Middle frontal gyrus (tissue), 1 donor: ENCODE data around the gene BCAS3.
"Not testable (repeated sequence)": the region's sequence is repeated elsewhere in the genome, so short reads cannot be mapped to it uniquely, and the experiment has no call there.

Source experiments
- DNase-seq: peaks from one replicate; pipeline ENCODE4 v3.0.0-alpha.2; 2015; ENCODE audit warnings: low spot score; ENCODE audit errors: extremely low spot score

BCAS3 gene

GRCh38 chr17:60989846-60990245 lies 312.2 kb downstream of the BCAS3 start:
- DNase-seq: no peak

GRCh38 chr17:60993497-60993896 lies 315.8 kb downstream of the BCAS3 start:
- DNase-seq: no peak

DNA sequence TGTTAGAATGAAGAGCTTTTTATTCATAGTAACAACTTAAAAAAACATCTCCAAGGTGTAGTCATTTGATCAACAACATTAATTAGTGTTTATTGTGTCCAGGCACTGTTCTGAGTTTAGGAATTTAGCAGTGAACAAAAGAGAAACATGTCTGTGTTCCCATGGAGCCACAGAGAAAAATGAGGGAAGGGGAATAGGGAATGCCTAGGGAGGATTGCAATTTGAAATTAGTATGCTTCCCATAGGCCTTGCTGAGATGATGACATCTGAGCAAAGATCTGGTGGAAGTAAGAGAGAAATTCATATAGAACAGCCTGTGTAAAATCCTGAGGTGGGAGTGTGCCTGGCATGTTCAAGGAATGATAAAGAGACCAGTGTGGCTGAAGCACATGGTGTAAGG lies 318.0 kb downstream of the BCAS3 start:
- no peak for DNase-seq

DNA sequence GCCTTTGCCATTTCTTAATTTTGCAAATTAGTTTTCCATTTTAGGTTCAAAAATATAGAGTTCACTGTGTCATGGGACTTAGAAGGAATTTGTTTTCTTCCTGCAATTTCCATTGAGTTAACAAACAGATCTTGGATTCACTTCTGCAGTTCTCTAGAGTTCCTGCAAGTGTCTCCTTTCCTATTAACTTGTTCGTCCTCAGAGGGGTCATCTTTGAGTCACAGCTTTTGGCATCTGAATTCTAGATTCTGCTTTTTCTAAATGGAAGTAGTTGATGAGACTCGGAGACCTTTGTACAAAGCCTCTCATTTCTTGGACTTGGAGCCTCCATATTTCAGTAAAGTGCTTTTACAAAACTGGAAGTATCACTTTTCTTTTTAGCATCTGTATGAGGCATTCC lies 323.3 kb downstream of the BCAS3 start:
- DNase-seq: no peak

- no peak for DNase-seq
Observed at GRCh38 chr17:61002316-61002736, 324.7 kb downstream of the BCAS3 start.

- DNase-seq: no peak
Observed at GRCh38 chr17:61005358-61005757, 327.7 kb downstream of the BCAS3 start.

DNA sequence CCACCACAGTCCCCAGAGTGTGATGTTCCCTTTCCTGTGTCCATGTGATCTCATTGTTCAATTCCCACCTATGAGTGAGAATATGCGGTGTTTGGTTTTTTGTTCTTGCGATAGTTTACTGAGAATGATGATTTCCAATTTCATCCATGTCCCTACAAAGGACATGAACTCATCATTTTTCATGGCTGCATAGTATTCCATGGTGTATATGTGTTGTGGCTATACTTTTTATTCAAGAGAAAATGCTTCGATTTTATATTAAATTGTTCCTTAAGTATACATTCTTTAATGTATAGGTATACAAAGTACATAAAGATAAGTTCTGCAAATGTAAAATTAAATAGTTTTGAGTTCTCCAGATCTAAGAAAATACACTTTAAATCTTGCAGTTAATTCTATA lies 328.3 kb downstream of the BCAS3 start:
- DNase-seq: not testable (repeated sequence)

- no peak for DNase-seq
Observed at GRCh38 chr17:61007980-61008379, 330.3 kb downstream of the BCAS3 start.

DNA sequence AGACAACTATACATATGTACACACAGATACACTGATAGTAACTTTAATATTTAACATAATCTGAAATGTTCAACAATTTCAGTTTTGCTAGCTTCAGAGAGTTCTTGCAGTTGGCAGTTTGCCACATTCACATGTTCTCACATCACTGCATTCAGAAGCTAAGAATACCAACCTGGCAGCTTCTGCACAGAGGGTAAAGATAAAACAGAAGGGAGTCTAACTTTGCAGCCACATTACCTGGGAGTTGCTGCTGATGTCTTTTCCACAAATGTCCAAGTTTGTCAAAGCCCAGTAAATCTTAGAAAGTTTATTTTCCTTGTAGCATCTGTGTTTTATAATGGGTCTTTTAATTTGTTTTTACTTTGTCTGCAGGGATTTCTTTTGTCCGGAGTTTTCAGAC lies 332.0 kb downstream of the BCAS3 start:
- DNase-seq: no peak

- no peak for DNase-seq
Observed at GRCh38 chr17:61010661-61011170, 333.1 kb downstream of the BCAS3 start.

GRCh38 chr17:61011251-61011650 lies 333.6 kb downstream of the BCAS3 start:
- DNase-seq: no peak

- DNase-seq: no peak
Observed at GRCh38 chr17:61015966-61016365, 338.3 kb downstream of the BCAS3 start.

- DNase-seq: no peak
Observed at GRCh38 chr17:61017317-61018006, 339.8 kb downstream of the BCAS3 start.

DNA sequence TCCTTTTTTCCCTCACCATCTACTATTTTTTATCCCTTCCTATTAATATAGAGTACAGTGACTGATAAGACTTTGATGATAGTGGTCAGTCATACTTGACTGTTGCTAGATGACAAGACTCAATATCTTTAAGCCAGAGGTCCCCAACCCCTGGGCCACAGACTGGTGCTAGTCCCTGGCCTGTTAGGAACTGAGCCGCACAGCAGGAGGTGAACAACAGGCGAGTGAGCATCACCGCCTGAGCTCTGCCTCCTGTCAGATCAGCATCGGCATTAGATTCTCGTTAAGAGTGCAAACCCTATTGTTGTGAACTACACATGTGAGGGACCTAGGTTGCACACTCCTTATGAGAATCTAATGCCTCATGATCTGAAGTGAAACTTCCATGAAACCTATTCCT lies 341.3 kb downstream of the BCAS3 start:
- no peak for DNase-seq

DNA sequence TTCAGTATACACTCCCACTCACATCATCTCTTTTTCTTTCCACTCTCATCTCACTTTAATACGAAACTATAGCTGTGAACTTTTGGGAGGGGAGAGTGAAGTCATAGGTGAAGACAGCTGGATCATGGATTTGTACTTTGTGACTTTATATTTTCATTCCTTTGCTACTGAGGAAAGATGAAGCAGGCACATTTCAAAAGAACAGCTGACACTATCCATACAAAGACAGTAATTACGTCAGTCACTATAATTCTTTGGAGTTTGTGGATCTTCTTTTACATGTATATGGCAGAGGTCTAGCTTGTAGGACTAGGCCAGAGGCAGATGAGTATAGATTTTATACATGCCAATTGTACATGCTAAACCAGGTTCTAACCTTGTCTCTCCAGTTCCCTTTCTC lies 346.3 kb downstream of the BCAS3 start:
- DNase-seq: no peak

DNA sequence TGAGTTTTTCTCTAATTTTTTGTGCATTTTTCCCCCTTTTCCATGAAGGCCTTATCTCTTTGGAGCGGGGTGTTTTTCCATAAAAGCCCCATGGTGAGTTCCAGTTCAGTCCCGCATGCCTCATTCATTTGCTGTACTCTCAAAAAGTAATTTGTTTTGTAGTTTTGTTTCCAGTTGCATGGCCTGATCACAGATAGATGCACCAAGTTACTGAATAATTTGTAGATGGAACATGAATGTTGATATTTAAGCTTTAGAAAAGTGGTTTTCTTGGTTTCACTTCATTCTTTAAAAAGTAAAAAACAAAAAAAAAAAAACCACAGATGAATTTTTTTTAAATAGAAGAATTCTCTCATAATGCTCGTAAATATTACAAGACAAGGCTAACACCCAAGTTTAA lies 349.2 kb downstream of the BCAS3 start:
- DNase-seq: no peak

DNA sequence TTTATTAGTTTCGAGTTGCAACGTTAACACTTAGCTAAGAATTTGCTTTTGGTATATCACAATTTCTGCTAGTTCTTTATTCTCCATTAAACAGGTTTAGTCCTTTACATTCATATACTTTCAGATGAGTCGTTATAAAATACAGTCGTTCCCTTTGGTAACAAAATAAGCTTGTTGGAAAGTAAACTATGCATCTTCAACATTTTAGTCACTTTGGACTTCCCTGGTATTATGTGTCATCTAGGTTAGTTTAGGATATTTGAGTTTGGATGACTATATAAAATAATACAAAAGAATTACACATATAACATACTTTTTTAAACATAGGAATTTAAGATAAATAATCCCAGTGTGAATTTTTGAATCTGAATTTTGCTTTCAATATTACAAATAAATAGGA lies 351.5 kb downstream of the BCAS3 start:
- DNase-seq: no peak

GRCh38 chr17:61040666-61041065 lies 363.0 kb downstream of the BCAS3 start:
- no peak for DNase-seq

- DNase-seq: not testable (repeated sequence)
Observed at GRCh38 chr17:61042348-61042747, 364.7 kb downstream of the BCAS3 start.

- DNase-seq: no peak
Observed at GRCh38 chr17:61047515-61047914, 369.9 kb downstream of the BCAS3 start.

- no peak for DNase-seq
Observed at GRCh38 chr17:61048376-61049106, 370.9 kb downstream of the BCAS3 start.

DNA sequence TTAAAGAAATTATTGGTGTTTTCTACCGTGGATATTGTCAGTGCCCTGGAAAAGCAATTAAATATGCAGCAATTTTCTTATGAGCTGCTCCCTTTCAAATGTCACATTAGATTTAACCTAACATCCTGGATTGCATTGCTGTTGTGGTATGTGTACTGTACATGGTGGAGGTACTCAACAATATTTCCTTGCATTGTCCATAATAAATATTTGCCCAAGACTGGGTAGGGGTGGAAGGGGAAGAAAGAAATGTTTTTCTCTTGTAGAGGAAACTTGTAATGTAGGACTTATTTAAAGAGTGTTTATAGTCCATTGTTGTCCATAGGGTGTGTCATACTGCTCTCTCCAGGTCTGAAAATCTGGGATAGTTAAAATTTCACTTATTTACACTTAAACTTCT lies 375.8 kb downstream of the BCAS3 start:
- DNase-seq: no peak

DNA sequence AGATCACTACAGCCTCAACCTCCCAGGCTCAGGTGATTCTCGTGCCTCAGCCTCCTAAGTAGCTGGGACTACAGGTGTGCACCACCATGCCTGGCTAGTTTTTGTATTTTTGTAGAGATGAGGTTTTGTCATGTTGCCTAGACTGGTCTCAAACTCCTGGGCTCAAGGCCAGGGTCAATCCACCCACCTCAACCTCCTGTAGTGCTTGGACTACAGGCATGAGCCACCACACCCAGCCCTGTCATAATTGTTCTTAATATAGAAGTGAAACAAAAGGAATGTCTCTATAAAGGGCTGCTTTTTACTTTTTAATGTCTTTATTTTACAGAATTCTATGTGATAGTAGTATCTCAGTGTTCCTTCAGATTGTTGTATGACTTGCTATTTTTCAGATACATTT lies 376.8 kb downstream of the BCAS3 start:
- no peak for DNase-seq
